Endothelial cell of umbilical vein (primary cell): ENCODE measurements around the gene CORO2B. TPM values are rescaled to one million over a fixed set of nuclear protein-coding genes. Genes with fewer than 3 reads are reported as not detected.

Experiments
- BruUV-seq: library from RNA; stranded (reverse); fragments of 400-500 nt; replicated peaks from 2 replicates; lab custom pipeline; 2021; lab: Mats Ljungman, UMichigan
- CTCF ChIA-PET: fragments of 300-600, 350-600 bp; sonication (Branson Sonifier 250); formaldehyde crosslinking; loops from one replicate; lab custom pipeline; 2021; ENCODE audit warnings: antibody characterized with exemption, inconsistent platforms; lab: Charles Lee
- POLR2A ChIA-PET: fragments of 300-600, 350-600 bp; sonication (Branson Sonifier 250); formaldehyde crosslinking; loops from one replicate; lab custom pipeline; 2021; ENCODE audit warnings: antibody characterized with exemption, inconsistent platforms; lab: Charles Lee
- DNase-seq: peaks from one replicate; pipeline ENCODE4 v3.0.0-alpha.2; 2011; ENCODE audit warnings: low read depth, low spot score
- FAIRE-seq: peaks from 2 replicates; lab custom pipeline; 2011; peaks lifted over from hg19 to GRCh38; lab: Jason Lieb, UNC
- H2AFZ ChIP-seq: 2 replicates; pipeline ENCODE4 v1.6.0; 2012; ENCODE audit warnings: low read depth, low read length, control low read depth, inconsistent platforms
- H3K27ac ChIP-seq: 2 replicates; pipeline ENCODE4 v1.5.1; 2011; ENCODE audit warnings: low read depth, mild to moderate bottlenecking, control low read depth, low read length, moderate library complexity; ENCODE audit not compliant: insufficient read depth
- H3K27me3 ChIP-seq, 2 experiments: 2 replicates each; pipeline versions ENCODE4 v1.6.0 to v1.6.1; 2011; ENCODE audit warnings: low read length in 2 of 2, mixed read lengths in 1 of 2; ENCODE audit not compliant: control insufficient read depth in 2 of 2, insufficient read depth in 2 of 2
- H3K36me3 ChIP-seq, 2 experiments: 2 replicates in 1 of 2; 3 replicates in 1 of 2; pipeline ENCODE4 v1.5.1; 2011; ENCODE audit warnings: low read length in 2 of 2, mild to moderate bottlenecking in 1 of 2, moderate library complexity in 1 of 2; ENCODE audit not compliant: control insufficient read depth in 2 of 2, insufficient read depth in 2 of 2; ENCODE audit errors: extremely low read depth in 1 of 2
- H3K4me1 ChIP-seq: 3 replicates; pipeline ENCODE4 v1.5.1; 2011; ENCODE audit warnings: mild to moderate bottlenecking, low read length; ENCODE audit not compliant: control insufficient read depth, insufficient read depth; ENCODE audit errors: extremely low read depth
- H3K4me2 ChIP-seq: 2 replicates; pipeline ENCODE4 v1.6.1; 2011; ENCODE audit warnings: low read length, control low read depth, mixed read lengths; ENCODE audit not compliant: insufficient read depth
- H3K4me3 ChIP-seq, 3 experiments: fragments of 200-600 bp in 1 of 3; sonication (generic), shearing (Covaris generic) in 1 of 3; replicated peaks in 1 of 3; 2 replicates each; pipeline ENCODE4 v1.5.1; 2011 to 2016; ENCODE audit warnings: control low read depth in 3 of 3, low read length in 3 of 3, mild to moderate bottlenecking in 2 of 3, inconsistent platforms in 1 of 3, low read depth in 1 of 3, moderate library complexity in 1 of 3; ENCODE audit not compliant: insufficient read depth in 1 of 3
- H3K79me2 ChIP-seq: 2 replicates; pipeline ENCODE4 v1.6.0; 2012; ENCODE audit warnings: low read length, inconsistent platforms; ENCODE audit not compliant: control insufficient read depth, insufficient read depth
- H3K9ac ChIP-seq: replicated peaks from 2 replicates; pipeline ENCODE3; 2011; ENCODE audit warnings: low read length, control low read depth; ENCODE audit not compliant: insufficient read depth; ENCODE audit errors: extremely low read depth
- H3K9me1 ChIP-seq: replicated peaks from 3 replicates; pipeline ENCODE4 v1.6.0; 2011; ENCODE audit warnings: mild to moderate bottlenecking, low read length; ENCODE audit not compliant: control insufficient read depth, insufficient read depth; ENCODE audit errors: extremely low read depth
- H3K9me3 ChIP-seq: replicated peaks from 2 replicates; pipeline ENCODE4 v1.5.1; 2012; ENCODE audit warnings: low read length, inconsistent platforms; ENCODE audit not compliant: control insufficient read depth, insufficient read depth
- H4K20me1 ChIP-seq: replicated peaks from 2 replicates; pipeline ENCODE3; 2011; ENCODE audit warnings: mild to moderate bottlenecking, low read length; ENCODE audit not compliant: control insufficient read depth, insufficient read depth; ENCODE audit errors: extremely low read depth
- CTCF ChIP-seq, 2 donors: IDR thresholded peaks; 1 replicate in 1 of 2; 2 replicates in 1 of 2; pipeline ENCODE4 v1.5.1; 2011; ENCODE audit warnings: low read length in 2 of 2, mild to moderate bottlenecking in 2 of 2, moderate library complexity in 2 of 2, control low read depth in 1 of 2, inconsistent platforms in 1 of 2, low read depth in 1 of 2; ENCODE audit not compliant: insufficient read depth in 1 of 2; ENCODE audit errors: extremely low read depth in 1 of 2
- FOS ChIP-seq: IDR thresholded peaks from 2 replicates; pipeline ENCODE4 v1.6.1; 2011; ENCODE audit warnings: mild to moderate bottlenecking, low read length, moderate library complexity, borderline replicate concordance; ENCODE audit not compliant: insufficient read depth
- JUN ChIP-seq: IDR thresholded peaks from 2 replicates; pipeline ENCODE4 v1.6.1; 2011; ENCODE audit warnings: borderline replicate concordance, low read depth; ENCODE audit not compliant: insufficient read length, insufficient read depth
- MAX ChIP-seq: IDR thresholded peaks from 2 replicates; pipeline ENCODE4 v1.6.1; 2011; ENCODE audit not compliant: insufficient read depth, insufficient read length
- MYC ChIP-seq: IDR thresholded peaks from one replicate; pipeline ENCODE4 v1.6.1; 2011; ENCODE audit warnings: mild to moderate bottlenecking, low read depth, low read length
- POLR2A ChIP-seq: IDR thresholded peaks from 2 replicates; pipeline ENCODE4 v1.6.1; 2012; ENCODE audit warnings: low read depth, mild to moderate bottlenecking, control low read depth, low read length
- POLR2AphosphoS5 ChIP-seq: IDR thresholded peaks from 2 replicates; pipeline ENCODE4 v1.6.1; 2012; ENCODE audit warnings: low read depth, mild to moderate bottlenecking, control low read depth, low read length, moderate library complexity; ENCODE audit not compliant: insufficient read depth
- dilution Hi-C: fragments of 300-500 bp; cut with MboI; formaldehyde crosslinking; loops from one replicate; pipeline ENCODE4 v1.15.0; 2019; ENCODE audit warnings: low sequenced_read_pairs; ENCODE audit not compliant: extremely low pct_ligation_motif_present
- intact Hi-C: fragments of 100-400 bp; cut with micrococcal nuclease; formaldehyde crosslinking; loops from one replicate; pipeline ENCODE4 v1.10.0; 2022
- polyA plus RNA-seq, 4 experiments: library from polyadenylated mRNA; depleted of rRNA in 3 of 4; stranded (reverse) in 3 of 4; unstranded in 1 of 4; fragments of >200 nt; gene quantifications; 2 replicates each; pipeline versions ENCODE4 v1.2.1 to v1.2.3, GENCODE V29; 2011 to 2012; ENCODE audit warnings: missing spikeins in 1 of 4
- total RNA-seq: library from RNA; stranded (reverse); gene quantifications from 2 replicates; pipeline ENCODE4 v1.2.3, GENCODE V29; 2021

Gene CORO2B
- total and polyA plus RNA-seq, 2 donors (not counting 3 experiments of a cell fraction or from before 2014, with no cell fraction given): 2.4 to 3.7 TPM

DNA sequence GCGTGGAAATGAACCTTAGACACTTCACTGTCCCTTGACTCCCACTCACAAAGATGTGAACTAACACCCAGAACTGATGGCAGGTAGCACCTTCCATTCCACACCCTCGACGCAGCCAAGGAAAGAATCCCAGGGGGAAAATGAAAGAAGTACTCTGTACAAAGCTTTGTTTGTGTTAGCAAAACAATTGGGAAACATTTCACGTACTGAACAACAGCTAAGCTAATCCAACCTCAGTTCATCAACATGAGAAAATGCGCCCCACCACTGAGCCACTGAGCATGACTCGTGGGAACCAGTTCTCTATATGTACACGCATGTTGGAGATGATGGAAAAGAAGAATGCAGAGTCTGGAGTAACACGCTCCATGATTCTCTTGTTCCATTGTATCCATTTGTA lies 32.0 kb downstream of the CORO2B start:
- Histone ChIP-seq H3K27ac (no peak overlapping the region), H4K20me1 (peaks cover 2% of the 10 kb centered on the region), H3K79me2 (no peaks in the 10 kb centered on the region), H2AFZ (no peak overlapping the region), H3K4me2 (no peak overlapping the region), H3K4me1 (no peaks in the 10 kb centered on the region), H3K36me3 (no peaks in the 10 kb centered on the region), H3K4me3 (no peak overlapping the region), H3K9ac (no peak overlapping the region), H3K27me3 (peaks cover 0 to 2% of the 10 kb centered on the region in 2 experiments), H3K9me3 (no peaks in the 10 kb centered on the region), H3K9me1 (no peaks in the 10 kb centered on the region)
- DNase-seq (no peak), FAIRE-seq (no peak)
- ChIA-PET POLR2A (no interaction called here), CTCF (interaction anchor here (1.9 kb wide), 1 partner anchor 14 kb away, joined by 5 read pairs; no protein-coding TSS in a partner anchor)
- BruUV-seq: no TSS peak
- dilution Hi-C loops (no loop called here), intact Hi-C loops (no loop called here)
- no peak for TF ChIP-seq POLR2AphosphoS5
- no peak for TF ChIP-seq CTCF (IDR thresholded peaks at IDR 0.05; ENCODE audit: extremely low read depth in 1 of 2, insufficient read depth in 1 of 2, low read depth in 1 of 2, low read length in 2 of 2)
- no peak for TF ChIP-seq MAX
- no peak for TF ChIP-seq FOS
- no peak for TF ChIP-seq MYC
- no peak for TF ChIP-seq POLR2A
- TF ChIP-seq JUN: no peak
